H1 (cell line): ENCODE results near the gene STAT1. TPM values are rescaled to one million over a fixed set of nuclear protein-coding genes. Genes with fewer than 3 reads are reported as not detected.

Source experiments
- CTCF ChIA-PET: fragments of 300-600 bp; sonication (Branson Sonifier 250); formaldehyde crosslinking; loops from one replicate; lab custom pipeline; 2021; ENCODE audit not compliant: partially characterized antibody; lab: Charles Lee
- POLR2A ChIA-PET: fragments of 300-600 bp; sonication (Branson Sonifier 250); formaldehyde crosslinking; loops from one replicate; lab custom pipeline; 2021; ENCODE audit warnings: inconsistent platforms; ENCODE audit not compliant: partially characterized antibody; lab: Charles Lee
- DNase-seq, 2 experiments: peaks; one replicate each; pipeline versions ENCODE4 v3.0.0 to v3.0.0-alpha.2; 2010 to 2022; ENCODE audit warnings: low spot score in 2 of 2, low read depth in 1 of 2, mixed read lengths in 1 of 2
- FAIRE-seq: peaks from 2 replicates; lab custom pipeline; 2011; peaks lifted over from hg19 to GRCh38; lab: Jason Lieb, UNC
- H2AFZ ChIP-seq: 2 replicates; pipeline ENCODE4 v1.8.1; 2012; ENCODE audit warnings: low read length, inconsistent platforms
- H2AK5ac ChIP-seq: 2 replicates; pipeline ENCODE4 v1.6.1; 2013; ENCODE audit warnings: low read depth, low read length
- H2BK120ac ChIP-seq: replicated peaks from 2 replicates; pipeline ENCODE3; 2013; ENCODE audit warnings: low read depth, low read length, inconsistent platforms
- H2BK12ac ChIP-seq: 2 replicates; pipeline ENCODE4 v1.6.1; 2013; ENCODE audit warnings: low read depth, low read length
- H2BK15ac ChIP-seq: 2 replicates; pipeline ENCODE4 v1.6.1; 2013; ENCODE audit warnings: low read length
- H2BK20ac ChIP-seq: 2 replicates; pipeline ENCODE4 v1.6.1; 2013; ENCODE audit warnings: low read length
- H2BK5ac ChIP-seq: 2 replicates; pipeline ENCODE4 v1.6.1; 2013; ENCODE audit warnings: low read depth, low read length
- H3K14ac ChIP-seq: 2 replicates; pipeline ENCODE4 v1.6.1; 2013; ENCODE audit warnings: inconsistent platforms; ENCODE audit not compliant: insufficient read length
- H3K18ac ChIP-seq: 2 replicates; pipeline ENCODE4 v1.6.1; 2013; ENCODE audit warnings: low read length; ENCODE audit errors: extremely low read depth
- H3K23ac ChIP-seq: 2 replicates; pipeline ENCODE4 v1.6.1; 2013; ENCODE audit warnings: inconsistent platforms; ENCODE audit not compliant: insufficient read length
- H3K23me2 ChIP-seq: 2 replicates; pipeline ENCODE4 v1.6.1; 2013; ENCODE audit warnings: low read depth, low read length
- H3K27ac ChIP-seq: 2 replicates; pipeline ENCODE4 v1.6.1; 2011; ENCODE audit warnings: low read depth, low read length, inconsistent platforms
- H3K27me3 ChIP-seq, 4 experiments: replicated peaks in 1 of 4; 1 replicate in 1 of 4; 2 replicates in 3 of 4; pipeline versions ENCODE4 v1.6.1 to v1.8.1; 2011 to 2013; ENCODE audit warnings: low read length in 3 of 4, mild to moderate bottlenecking in 3 of 4, inconsistent platforms in 2 of 4, mixed read lengths in 2 of 4, moderate library complexity in 1 of 4; ENCODE audit not compliant: control insufficient read depth in 3 of 4, insufficient read depth in 3 of 4; ENCODE audit errors: extremely low read depth in 1 of 4
- H3K36me3 ChIP-seq, 4 experiments: 2 replicates each; pipeline versions ENCODE4 v1.6.1 to v1.8.1; 2011 to 2013; ENCODE audit warnings: mild to moderate bottlenecking in 4 of 4, low read length in 3 of 4, moderate library complexity in 2 of 4, control low read depth in 1 of 4, inconsistent platforms in 1 of 4; ENCODE audit not compliant: insufficient read depth in 4 of 4, control insufficient read depth in 2 of 4
- H3K4ac ChIP-seq: replicated peaks from 2 replicates; pipeline ENCODE3; 2013; ENCODE audit warnings: low read length, low read depth, mixed read lengths, inconsistent platforms; ENCODE audit not compliant: insufficient read length
- H3K4me1 ChIP-seq, 4 experiments: replicated peaks in 1 of 4; 1 replicate in 1 of 4; 2 replicates in 3 of 4; pipeline versions ENCODE4 v1.6.1 to v1.8.1; 2011 to 2013; ENCODE audit warnings: low read length in 3 of 4, inconsistent platforms in 2 of 4, mixed read lengths in 1 of 4; ENCODE audit not compliant: insufficient read depth in 4 of 4, control insufficient read depth in 3 of 4
- H3K4me2 ChIP-seq, 2 experiments: 2 replicates each; pipeline versions ENCODE4 v1.6.1 to v1.8.1; 2011 to 2013; ENCODE audit warnings: low read depth in 2 of 2, low read length in 2 of 2, control low read depth in 1 of 2, inconsistent platforms in 1 of 2, mild to moderate bottlenecking in 1 of 2; ENCODE audit not compliant: insufficient read depth in 1 of 2
- H3K4me3 ChIP-seq, 4 experiments: fragments of 200-600, 300-600 bp in 1 of 4; sonication (generic), shearing (Covaris generic), sonication (Bioruptor Twin) in 1 of 4; 2 replicates each; pipeline versions ENCODE4 v1.5.1 to v1.8.1; 2011 to 2016; ENCODE audit warnings: low read length in 4 of 4, low read depth in 3 of 4, control low read depth in 2 of 4, inconsistent platforms in 2 of 4, mild to moderate bottlenecking in 2 of 4, mixed read lengths in 1 of 4, moderate library complexity in 1 of 4; ENCODE audit not compliant: insufficient read depth in 2 of 4; ENCODE audit errors: extremely low read depth in 1 of 4
- H3K56ac ChIP-seq: replicated peaks from 2 replicates; pipeline ENCODE3; 2013; ENCODE audit warnings: low read depth, mild to moderate bottlenecking, mixed read lengths, low read length, inconsistent platforms; ENCODE audit not compliant: insufficient read length
- H3K79me1 ChIP-seq: 2 replicates; pipeline ENCODE4 v1.6.1; 2013; ENCODE audit warnings: low read depth, low read length, control low read depth
- H3K79me2 ChIP-seq, 2 experiments: 2 replicates each; pipeline versions ENCODE4 v1.6.1 to v1.8.1; 2012 to 2013; ENCODE audit warnings: low read length in 2 of 2, mild to moderate bottlenecking in 2 of 2, inconsistent platforms in 1 of 2; ENCODE audit not compliant: insufficient read depth in 2 of 2, control insufficient read depth in 1 of 2
- H3K9ac ChIP-seq, 4 experiments: replicated peaks in 1 of 4; 1 replicate in 1 of 4; 2 replicates in 3 of 4; pipeline versions ENCODE4 v1.6.1 to v1.8.1; 2011 to 2013; ENCODE audit warnings: low read depth in 3 of 4, low read length in 3 of 4, control low read depth in 2 of 4, mild to moderate bottlenecking in 2 of 4, moderate library complexity in 2 of 4, inconsistent platforms in 1 of 4; ENCODE audit errors: extremely low read depth in 1 of 4
- H3K9me3 ChIP-seq, 2 experiments: 2 replicates each; pipeline versions ENCODE4 v1.6.1 to v1.8.1; 2012 to 2013; ENCODE audit warnings: mild to moderate bottlenecking in 2 of 2, moderate library complexity in 2 of 2, control low read depth in 1 of 2, inconsistent platforms in 1 of 2, low read depth in 1 of 2, low read length in 1 of 2, mixed read lengths in 1 of 2; ENCODE audit not compliant: insufficient read depth in 2 of 2
- H4K20me1 ChIP-seq, 2 experiments: replicated peaks in 1 of 2; 2 replicates each; pipeline versions ENCODE3 to v1.8.1; 2011 to 2013; ENCODE audit warnings: inconsistent platforms in 2 of 2, low read length in 2 of 2, mild to moderate bottlenecking in 1 of 2; ENCODE audit not compliant: insufficient read depth in 2 of 2, control insufficient read depth in 1 of 2
- H4K5ac ChIP-seq: 2 replicates; pipeline ENCODE4 v1.6.1; 2013; ENCODE audit warnings: low read length, low read depth, mixed read lengths, inconsistent platforms; ENCODE audit not compliant: insufficient read length
- H4K8ac ChIP-seq: 2 replicates; pipeline ENCODE4 v1.8.0; 2013; ENCODE audit warnings: mild to moderate bottlenecking, moderate library complexity, low read length, inconsistent platforms; ENCODE audit not compliant: insufficient read depth; ENCODE audit errors: extremely low read depth
- H4K91ac ChIP-seq: replicated peaks from 2 replicates; pipeline ENCODE3; 2013; ENCODE audit warnings: low read length, mixed read lengths, inconsistent platforms; ENCODE audit not compliant: insufficient read length
- BRCA1 ChIP-seq: IDR thresholded peaks from 2 replicates; pipeline ENCODE4 v1.6.1; 2012; ENCODE audit warnings: low read depth, low read length, improper control_type of control experiment
- CTBP2 ChIP-seq: IDR thresholded peaks from 2 replicates; pipeline ENCODE4 v1.7.0; 2011; ENCODE audit warnings: borderline replicate concordance, mild to moderate bottlenecking, moderate library complexity, mixed read lengths, low read length; ENCODE audit not compliant: insufficient read depth, insufficient read length
- EZH2 ChIP-seq: fragments of 200-600 bp; sonication (generic); IDR thresholded peaks from 2 replicates; pipeline ENCODE4 v1.7.1; 2012; ENCODE audit warnings: low read depth, mild to moderate bottlenecking, moderate library complexity, low read length, inconsistent platforms; ENCODE audit not compliant: severe bottlenecking
- GTF2F1 ChIP-seq: IDR thresholded peaks from 2 replicates; pipeline ENCODE4 v1.6.1; 2012; ENCODE audit warnings: low read depth, low read length, improper control_type of control experiment, borderline replicate concordance
- HDAC2 ChIP-seq, 2 experiments: fragments of 300-600 bp in 1 of 2; sonication (generic) in 1 of 2; IDR thresholded peaks; 2 replicates each; pipeline ENCODE4 v1.6.1; 2011 to 2012; ENCODE audit warnings: low read depth in 2 of 2, low read length in 2 of 2, mild to moderate bottlenecking in 2 of 2, moderate library complexity in 2 of 2, borderline replicate concordance in 1 of 2, inconsistent platforms in 1 of 2
- HDAC6 ChIP-seq: IDR thresholded peaks from one replicate; pipeline ENCODE4 v1.7.1; 2012; ENCODE audit warnings: low read depth, mild to moderate bottlenecking, inconsistent platforms, low read length, moderate library complexity
- PHF8 ChIP-seq: fragments of 200-600 bp; sonication (generic); conservative IDR thresholded peaks from 2 replicates; pipeline ENCODE4 v1.7.1; 2012; ENCODE audit warnings: low read depth, mild to moderate bottlenecking, inconsistent platforms, low read length, moderate library complexity
- POU5F1 ChIP-seq: IDR thresholded peaks from 2 replicates; pipeline ENCODE4 v1.6.1; 2011; ENCODE audit warnings: low read depth, mild to moderate bottlenecking, low read length, moderate library complexity
- SAP30 ChIP-seq: fragments of 300-600 bp; sonication (generic); IDR thresholded peaks from 2 replicates; pipeline ENCODE4 v1.7.1; 2012; ENCODE audit warnings: low read length, moderate library complexity, mild to moderate bottlenecking, inconsistent platforms; ENCODE audit not compliant: insufficient read depth, insufficient replicate concordance
- SIRT6 ChIP-seq: IDR thresholded peaks from one replicate; pipeline ENCODE4 v1.7.1; 2012; ENCODE audit warnings: low read length, inconsistent platforms
- SIX5 ChIP-seq: IDR thresholded peaks from 2 replicates; pipeline ENCODE4 v1.6.1; 2011; ENCODE audit warnings: mild to moderate bottlenecking, low read depth, low read length
- SP2 ChIP-seq: IDR thresholded peaks from 2 replicates; pipeline ENCODE4 v1.6.1; 2012; ENCODE audit warnings: mild to moderate bottlenecking, low read length, inconsistent platforms
- SRF ChIP-seq: IDR thresholded peaks from 2 replicates; pipeline ENCODE4 v1.6.1; 2011; ENCODE audit warnings: mild to moderate bottlenecking, low read depth, low read length, moderate library complexity
- SUZ12 ChIP-seq: fragments of 200-600 bp; sonication (generic); IDR thresholded peaks from 2 replicates; pipeline ENCODE4 v1.6.1; 2012; ENCODE audit warnings: mild to moderate bottlenecking, inconsistent platforms, low read length, moderate library complexity, mixed read lengths
- polyA plus RNA-seq, 7 experiments: library from polyadenylated mRNA; depleted of rRNA in 3 of 7; stranded (reverse) in 5 of 7; unstranded in 2 of 7; fragments of >200 nt in 5 of 7; fragments of 200-250 nt in 2 of 7; gene quantifications; 1 replicate in 5 of 7; 2 replicates in 1 of 7; 4 replicates in 1 of 7; pipeline versions ENCODE4 v1.2.1 to v1.2.3, GENCODE V29; 2011 to 2013; ENCODE audit warnings: missing spikeins in 2 of 7, mixed read lengths in 2 of 7
- total RNA-seq: library from RNA; stranded (reverse); fragmentation: NEBNext Ultra II Directional; extraction: Animal tissue kit (Norgen Biotek cat#: 25700); gene quantifications from 2 replicates; pipeline ENCODE4 v1.2.1, GENCODE V29; 2021

The STAT1 gene
- total and polyA plus RNA-seq, 2 of the 8 experiments (the other 6 are each of a cell fraction or from before 2014, with no cell fraction given) = 20.3 to 43.0 TPM

GRCh38 chr2:191008286-191008685 is 5.7 kb downstream of the STAT1 start:
- no peak overlapping the region for H2BK20ac ChIP-seq
- POLR2A ChIA-PET = no interaction called here
- H2BK12ac ChIP-seq = no peak overlapping the region
- no peak for TF ChIP-seq SAP30
- TF ChIP-seq SRF = no peak
- no peak for TF ChIP-seq SIX5
- TF ChIP-seq HDAC6 = no peak
- no peak for TF ChIP-seq PHF8
- TF ChIP-seq SIRT6 = no peak
- no peak for TF ChIP-seq BRCA1
- no peak for TF ChIP-seq SUZ12
- TF ChIP-seq HDAC2 (IDR thresholded peaks at IDR 0.05; ENCODE audit: borderline replicate concordance in 1 of 2, low read depth in 2 of 2, low read length in 2 of 2) = no peak
- TF ChIP-seq GTF2F1 = no peak
- TF ChIP-seq SP2 = no peak
- no peak for TF ChIP-seq POU5F1
- TF ChIP-seq CTBP2 = no peak
- TF ChIP-seq EZH2 = no peak
- peaks cover 21 to 60% (median 44%) of the 10 kb centered on the region in 4 experiments for H3K36me3 ChIP-seq
- FAIRE-seq (no peak), DNase-seq (no peak)
- no peak overlapping the region for H4K91ac ChIP-seq
- peaks cover 2% of the 10 kb centered on the region; the same call in 1 of the 2 replicates for H3K23me2 ChIP-seq
- peaks cover under 1 to 16% of the 10 kb centered on the region in 2 experiments; a peak in 2 of 4 replicates for H3K79me2 ChIP-seq
- no peaks in the 10 kb centered on the region; the same call in 1 of the 2 replicates for H3K79me1 ChIP-seq
- no peak overlapping the region for H2BK5ac ChIP-seq
- peaks cover 0 to 2% (median 0%) of the 10 kb centered on the region in 4 experiments; a peak in 1 of 7 replicates for H3K4me1 ChIP-seq
- no peak overlapping the region for H3K4ac ChIP-seq
- no peak overlapping the region for H3K9ac ChIP-seq
- H3K27ac ChIP-seq = no peak overlapping the region
- no peak overlapping the region for H3K18ac ChIP-seq
- H3K14ac ChIP-seq = no peak overlapping the region
- H3K56ac ChIP-seq = no peak overlapping the region
- H4K5ac ChIP-seq = no peak overlapping the region
- no peaks in the 10 kb centered on the region for H4K20me1 ChIP-seq
- CTCF ChIA-PET = interaction anchor here (1.0 to 2.3 kb wide), 4 partner anchors 12 to 147 kb away, joined by 3 to 5 read pairs (median 4); no protein-coding TSS in a partner anchor
- H3K9me3 ChIP-seq = no peaks in the 10 kb centered on the region
- no peak overlapping the region for H2BK15ac ChIP-seq
- no peaks in the 10 kb centered on the region for H3K27me3 ChIP-seq
- no peak overlapping the region for H2AK5ac ChIP-seq
- no peak overlapping the region for H4K8ac ChIP-seq
- H3K4me3 ChIP-seq = no peak overlapping the region
- H3K23ac ChIP-seq = no peak overlapping the region
- no peak overlapping the region for H3K4me2 ChIP-seq
- no peak overlapping the region for H2BK120ac ChIP-seq
- no peak overlapping the region for H2AFZ ChIP-seq
